K562 (cell line): ENCODE measurements around the gene ECI1. TPM values are rescaled to one million over a fixed set of nuclear protein-coding genes. Genes with fewer than 3 reads are reported as not detected.

Experiments
- ARID4B ChIP-seq: sonication (generic); formaldehyde crosslinking; IDR thresholded peaks from 2 replicates; pipeline ENCODE4 v1.8.0; 2022; ENCODE audit warnings: mild to moderate bottlenecking, missing genetic modification reagents
- CCAR2 ChIP-seq: fragments of 200-400 bp; formaldehyde crosslinking; IDR thresholded peaks from 2 replicates; pipeline ENCODE4 v1.6.1; 2017; ENCODE audit warnings: mild to moderate bottlenecking, low read depth, low read length
- FOXP4 ChIP-seq: sonication (generic); formaldehyde crosslinking; IDR thresholded peaks from 2 replicates; pipeline ENCODE4 v1.8.0; 2022; ENCODE audit warnings: mild to moderate bottlenecking, missing genetic modification reagents, borderline replicate concordance
- ID3 ChIP-seq, 2 experiments: fragments of 250-450 bp in 1 of 2; fragments of 450-650 bp in 1 of 2; sonication (Bioruptor Pico) in 1 of 2; IDR thresholded peaks; 2 replicates each; pipeline versions ENCODE4 v1.6.1 to v1.8.0; 2016 to 2021; ENCODE audit warnings: mild to moderate bottlenecking in 2 of 2, moderate library complexity in 2 of 2, missing compliant biosample characterization in 1 of 2, missing genetic modification characterization in 1 of 2
- KLF10 ChIP-seq: fragments of 250-450 bp; sonication (Bioruptor Pico); IDR thresholded peaks from 2 replicates; pipeline ENCODE4 v1.6.1; 2021; ENCODE audit warnings: matching md5 sums
- NFE2 ChIP-seq: IDR thresholded peaks from 2 replicates; pipeline ENCODE4 v1.6.1; 2014; ENCODE audit warnings: antibody characterized with exemption, low read depth
- PHTF2 ChIP-seq: fragments of 250-450 bp; sonication (Bioruptor Pico); IDR thresholded peaks from 2 replicates; pipeline ENCODE4 v1.5.0; 2021; ENCODE audit warnings: mild to moderate bottlenecking
- PTBP1 ChIP-seq: fragments of 200-400 bp; formaldehyde crosslinking; IDR thresholded peaks from 2 replicates; pipeline ENCODE4 v1.6.1; 2017; ENCODE audit warnings: low read depth, low read length
- PYGO2 ChIP-seq: fragments of 450-650 bp; IDR thresholded peaks from 2 replicates; pipeline ENCODE4 v1.6.1; 2016; ENCODE audit warnings: mild to moderate bottlenecking, missing genetic modification characterization, moderate library complexity, missing compliant biosample characterization
- RBFOX2 ChIP-seq: fragments of 200-400 bp; formaldehyde crosslinking; IDR thresholded peaks from 2 replicates; pipeline ENCODE4 v1.6.1; 2017; ENCODE audit warnings: low read depth, mild to moderate bottlenecking, low read length, moderate library complexity
- RNF2 ChIP-seq: sonication (generic); IDR thresholded peaks from 2 replicates; pipeline ENCODE4 v1.6.1; 2016
- SP1 ChIP-seq: sonication (generic); formaldehyde crosslinking; IDR thresholded peaks from 2 replicates; pipeline ENCODE4 v1.8.1; 2022; ENCODE audit warnings: mild to moderate bottlenecking, missing genetic modification reagents
- TAL1 ChIP-seq: fragments of 450-650 bp; IDR thresholded peaks from 2 replicates; pipeline ENCODE4 v1.6.1; 2016; ENCODE audit warnings: mild to moderate bottlenecking
- THAP12 ChIP-seq: fragments of 250-450 bp; sonication (Bioruptor Pico); IDR thresholded peaks from 2 replicates; pipeline ENCODE4 v1.9.0; 2021; ENCODE audit warnings: mild to moderate bottlenecking, inconsistent platforms
- U2AF2 ChIP-seq: fragments of 200-400 bp; formaldehyde crosslinking; optimal IDR thresholded peaks from 2 replicates; pipeline ENCODE3; 2017; ENCODE audit warnings: low read depth, mild to moderate bottlenecking, low read length
- ZBTB17 ChIP-seq: fragments of 450-650 bp; formaldehyde crosslinking; IDR thresholded peaks from 2 replicates; pipeline ENCODE4 v1.4.0; 2020; ENCODE audit warnings: mild to moderate bottlenecking
- ZBTB2 ChIP-seq: fragments of 450-650 bp; IDR thresholded peaks from 2 replicates; pipeline ENCODE4 v1.6.1; 2016; ENCODE audit warnings: antibody characterized with exemption
- ZEB2 ChIP-seq: fragments of 450-650 bp; IDR thresholded peaks from 2 replicates; pipeline ENCODE4 v1.6.1; 2016
- ZNF121 ChIP-seq: sonication (generic); formaldehyde crosslinking; conservative IDR thresholded peaks from 2 replicates; pipeline ENCODE4 v1.8.0; 2022; ENCODE audit warnings: missing genetic modification reagents
- ZNF174 ChIP-seq: fragments of 250-450 bp; sonication (Bioruptor Pico); IDR thresholded peaks from 2 replicates; pipeline ENCODE4 v1.4.0; 2020; ENCODE audit warnings: mild to moderate bottlenecking
- ZNF583 ChIP-seq: fragments of 250-450 bp; sonication (Bioruptor Pico); IDR thresholded peaks from 2 replicates; pipeline ENCODE4 v1.4.0; 2020
- polyA plus RNA-seq, 8 experiments: library from polyadenylated mRNA; depleted of rRNA in 4 of 8; stranded (reverse) in 5 of 8; unstranded in 3 of 8; fragments of >200 nt; fragmentation: Nextera tagmentation in 2 of 8; fragmentation: Illumina TruSeq in 1 of 8; extraction: Ambion mirVana in 2 of 8; extraction: Trizol in 1 of 8; gene quantifications; 2 replicates each; pipeline versions ENCODE4 v1.2.1 to v1.2.3, GENCODE V29; 2011 to 2014; ENCODE audit warnings: inconsistent platforms in 1 of 8, missing spikeins in 1 of 8
- total RNA-seq, 7 experiments: library from RNA; depleted of rRNA in 6 of 7; stranded (reverse); fragments of >200 nt in 6 of 7; fragmentation: Illumina TruSeq in 2 of 7; extraction: Trizol in 2 of 7; gene quantifications; 2 replicates each; pipeline versions ENCODE4 v1.2.1 to v1.2.3, GENCODE V29; 2011 to 2021; ENCODE audit warnings: low replicate concordance in 1 of 7

The ECI1 gene
- total and polyA plus RNA-seq, 9 of the 15 experiments (the other 6 are each of a cell fraction or from before 2014, with no cell fraction given) = 4.7 to 189 (median 54.0) TPM

GRCh38 chr16:2214719-2214968, 36.7 kb downstream of the ECI1 start, which contains the start of gene PGP (continued):
- no peak for TF ChIP-seq ARID4B (CRISPR knock-in tag)
- no peak for TF ChIP-seq PTBP1
- TF ChIP-seq ZNF583 = 0 out of 2 replicates have a peak, but pooled peaks have one; percentile 27
- no peak for TF ChIP-seq TAL1
- TF ChIP-seq CCAR2 = no peak
- TF ChIP-seq ZNF174 (CRISPR knock-in tag) = no peak
- TF ChIP-seq ZNF121 (CRISPR knock-in tag) = no peak
- TF ChIP-seq THAP12 (CRISPR knock-in tag) = no peak
- TF ChIP-seq U2AF2 = no peak
- no peak for TF ChIP-seq ZBTB2
- no peak for TF ChIP-seq PHTF2 (CRISPR knock-in tag)
- no peak for TF ChIP-seq PYGO2 (tag)
- no peak for TF ChIP-seq ID3 (CRISPR knock-in tag; IDR thresholded peaks at IDR 0.05)
- TF ChIP-seq ID3 (tag; IDR thresholded peaks at IDR 0.05) = no peak
- no peak for TF ChIP-seq NFE2
- TF ChIP-seq KLF10 (CRISPR knock-in tag) = no peak
- no peak for TF ChIP-seq RBFOX2
- TF ChIP-seq FOXP4 (CRISPR knock-in tag) = no peak
- TF ChIP-seq SP1 (CRISPR knock-in tag) = no peak
- TF ChIP-seq ZEB2 = no peak
- no peak for TF ChIP-seq ZBTB17
- no peak for TF ChIP-seq RNF2
